ENCODE measurements around the gene ACSL3. TPM values are rescaled to one million over a fixed set of nuclear protein-coding genes. Genes with fewer than 3 reads are reported as not detected.
"Not testable (repeated sequence)": the region's sequence is repeated elsewhere in the genome, so short reads cannot be mapped to it uniquely, and the experiment has no call there.

ACSL3 gene
- total RNA-seq, 1 donor from 2014 or later = 66.9 TPM

DNA sequence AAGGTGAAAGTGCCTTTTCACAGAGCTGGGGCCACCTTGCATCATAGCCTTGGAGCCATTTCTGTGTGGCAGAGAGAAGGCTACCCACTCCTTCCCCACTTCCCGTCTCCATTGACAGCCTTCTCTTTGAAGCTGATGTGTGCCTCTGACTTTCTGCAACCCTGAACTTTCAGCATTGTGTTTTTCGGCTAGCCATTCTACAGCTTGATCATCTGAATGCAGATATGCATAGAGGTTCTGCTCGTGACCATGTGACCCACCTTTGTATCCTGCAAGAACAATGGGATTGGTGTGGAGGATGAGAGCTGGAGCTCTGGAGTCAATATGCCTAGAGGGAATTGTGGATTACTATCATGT lies 122.1 kb downstream of the ACSL3 start:
- Mint-ChIP-seq H3K36me3 (ENCODE audit: insufficient read depth) (no peaks in the 10 kb centered on the region), H3K9me3 (ENCODE audit: low read depth) (peaks cover 12% of the 10 kb centered on the region), H3K27me3 (peaks cover 2% of the 10 kb centered on the region), H3K4me3 (ENCODE audit: low read depth) (no peak overlapping the region), H3K4me1 (ENCODE audit: low read depth) (no peaks in the 10 kb centered on the region), H3K27ac (no peak overlapping the region)
- TF ChIP-seq, protein P1, sequence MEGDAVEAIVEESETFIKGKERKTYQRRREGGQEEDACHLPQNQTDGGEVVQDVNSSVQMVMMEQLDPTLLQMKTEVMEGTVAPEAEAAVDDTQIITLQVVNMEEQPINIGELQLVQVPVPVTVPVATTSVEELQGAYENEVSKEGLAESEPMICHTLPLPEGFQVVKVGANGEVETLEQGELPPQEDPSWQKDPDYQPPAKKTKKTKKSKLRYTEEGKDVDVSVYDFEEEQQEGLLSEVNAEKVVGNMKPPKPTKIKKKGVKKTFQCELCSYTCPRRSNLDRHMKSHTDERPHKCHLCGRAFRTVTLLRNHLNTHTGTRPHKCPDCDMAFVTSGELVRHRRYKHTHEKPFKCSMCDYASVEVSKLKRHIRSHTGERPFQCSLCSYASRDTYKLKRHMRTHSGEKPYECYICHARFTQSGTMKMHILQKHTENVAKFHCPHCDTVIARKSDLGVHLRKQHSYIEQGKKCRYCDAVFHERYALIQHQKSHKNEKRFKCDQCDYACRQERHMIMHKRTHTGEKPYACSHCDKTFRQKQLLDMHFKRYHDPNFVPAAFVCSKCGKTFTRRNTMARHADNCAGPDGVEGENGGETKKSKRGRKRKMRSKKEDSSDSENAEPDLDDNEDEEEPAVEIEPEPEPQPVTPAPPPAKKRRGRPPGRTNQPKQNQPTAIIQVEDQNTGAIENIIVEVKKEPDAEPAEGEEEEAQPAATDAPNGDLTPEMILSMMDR (IDR thresholded peaks at IDR 0.05; ENCODE audit: unreplicated experiment) = no peak
- DNase-seq (ENCODE audit: low spot score, unreplicated experiment) = no peak

DNA sequence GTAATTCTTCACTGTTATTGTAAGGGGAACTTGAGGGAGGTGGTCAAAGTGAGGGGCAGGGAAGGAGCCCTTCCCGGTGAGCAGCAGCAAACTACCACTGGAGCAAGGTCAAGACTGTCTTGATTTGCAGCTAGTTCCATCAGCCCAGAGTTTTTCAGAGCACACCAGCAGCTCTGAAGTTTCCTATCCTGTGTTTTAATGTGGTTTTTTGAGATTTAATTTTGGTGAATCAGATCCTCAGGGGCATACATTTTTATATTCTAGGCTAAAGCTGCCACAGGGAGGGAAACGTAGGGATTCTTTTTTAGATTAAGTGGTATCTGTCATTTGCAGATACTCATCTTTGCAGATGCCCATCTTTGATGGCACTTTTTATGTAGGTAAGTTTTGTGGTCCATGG lies 124.1 kb downstream of the ACSL3 start:
- Mint-ChIP-seq H3K36me3 (ENCODE audit: insufficient read depth) (no peaks in the 10 kb centered on the region), H3K4me3 (ENCODE audit: low read depth) (no peak overlapping the region), H3K9me3 (ENCODE audit: low read depth) (peaks cover 18% of the 10 kb centered on the region), H3K4me1 (ENCODE audit: low read depth) (no peaks in the 10 kb centered on the region), H3K27ac (no peak overlapping the region), H3K27me3 (peaks cover 2% of the 10 kb centered on the region)
- TF ChIP-seq, protein P1 (IDR thresholded peaks at IDR 0.05; ENCODE audit: unreplicated experiment) = no peak
- no peak for DNase-seq (ENCODE audit: low spot score, unreplicated experiment)

DNA sequence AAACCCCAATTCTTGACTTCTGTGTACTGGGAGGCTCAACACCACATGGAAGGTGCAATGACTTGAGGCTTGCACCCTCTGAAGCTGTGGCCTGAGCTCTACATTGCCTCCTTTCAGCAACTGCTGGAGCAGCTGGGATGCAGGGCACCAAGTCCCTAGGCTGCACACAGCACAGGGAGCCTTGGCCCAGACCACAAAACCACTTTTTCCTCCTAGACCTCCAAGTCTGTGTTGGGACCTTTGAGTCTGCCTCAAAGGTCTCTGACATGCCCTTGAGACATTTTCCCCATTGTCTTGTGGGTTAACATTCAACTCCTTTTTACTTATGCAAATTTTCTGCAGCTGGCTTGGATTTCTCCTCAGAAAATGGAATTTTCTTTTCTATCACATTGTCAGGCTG lies 128.6 kb downstream of the ACSL3 start:
- H3K36me3 Mint-ChIP-seq (ENCODE audit: insufficient read depth) = no peaks in the 10 kb centered on the region
- no peaks in the 10 kb centered on the region for H3K4me1 Mint-ChIP-seq (ENCODE audit: low read depth)
- peaks cover 21% of the 10 kb centered on the region for H3K9me3 Mint-ChIP-seq (ENCODE audit: low read depth)
- no peak for DNase-seq (ENCODE audit: low spot score, unreplicated experiment)
- TF ChIP-seq, protein P1 (IDR thresholded peaks at IDR 0.05; ENCODE audit: unreplicated experiment) = no peak
- no peaks in the 10 kb centered on the region for H3K27me3 Mint-ChIP-seq
- H3K27ac Mint-ChIP-seq = no peak overlapping the region
- H3K4me3 Mint-ChIP-seq (ENCODE audit: low read depth) = no peak overlapping the region

DNA sequence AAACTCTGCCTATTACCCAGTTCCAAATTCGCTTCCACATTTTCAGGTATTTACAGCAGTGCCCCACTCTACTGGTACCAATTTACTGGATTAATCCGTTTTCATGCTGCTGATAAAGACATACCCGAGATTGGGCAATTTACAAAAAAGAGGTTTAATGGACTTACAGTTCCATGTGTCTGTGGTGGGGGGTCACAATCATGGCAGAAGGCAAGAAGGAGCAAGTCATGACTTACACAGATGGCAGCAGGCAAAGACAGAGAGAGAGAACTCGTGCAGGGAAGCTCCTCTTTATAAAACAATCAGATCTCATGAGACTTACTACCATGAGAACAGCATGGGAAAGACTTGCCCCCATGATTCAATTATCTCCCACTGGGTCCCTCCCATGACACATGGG lies 129.4 kb downstream of the ACSL3 start:
- not testable (repeated sequence) for DNase-seq (ENCODE audit: low spot score, unreplicated experiment); H3K4me3 Mint-ChIP-seq (ENCODE audit: low read depth); H3K4me1 Mint-ChIP-seq (ENCODE audit: low read depth); H3K36me3 Mint-ChIP-seq (ENCODE audit: insufficient read depth); H3K27me3 Mint-ChIP-seq; H3K27ac Mint-ChIP-seq
- H3K9me3 Mint-ChIP-seq (ENCODE audit: low read depth) = peaks cover 18% of the 10 kb centered on the region

DNA sequence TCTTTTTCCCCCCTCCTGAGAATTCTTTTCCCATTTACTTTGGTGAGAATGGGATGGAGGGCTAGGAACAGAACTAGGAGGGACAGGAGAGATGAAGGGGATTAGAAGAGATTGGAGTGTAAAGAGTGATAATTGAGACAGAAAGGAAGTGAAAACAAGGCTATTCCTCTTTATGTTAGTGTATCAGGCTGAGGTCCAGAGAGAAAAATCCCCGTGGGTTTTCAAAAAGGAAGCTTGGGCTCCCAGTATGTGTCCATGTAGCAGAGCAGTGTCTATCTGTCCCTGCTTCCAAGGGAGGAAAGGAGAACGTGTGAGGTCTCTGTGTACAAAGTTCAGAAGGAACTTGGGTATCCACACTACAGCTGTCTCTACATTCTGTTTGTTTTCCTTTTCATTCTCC lies 131.3 kb downstream of the ACSL3 start:
- no peak overlapping the region for H3K4me3 Mint-ChIP-seq (ENCODE audit: low read depth)
- no peak overlapping the region for H3K27ac Mint-ChIP-seq
- peaks cover 11% of the 10 kb centered on the region for H3K9me3 Mint-ChIP-seq (ENCODE audit: low read depth)
- TF ChIP-seq, protein P1 (IDR thresholded peaks at IDR 0.05; ENCODE audit: unreplicated experiment) = no peak
- H3K27me3 Mint-ChIP-seq = no peaks in the 10 kb centered on the region
- no peaks in the 10 kb centered on the region for H3K4me1 Mint-ChIP-seq (ENCODE audit: low read depth)
- H3K36me3 Mint-ChIP-seq (ENCODE audit: insufficient read depth) = no peaks in the 10 kb centered on the region
- DNase-seq (ENCODE audit: low spot score, unreplicated experiment) = no peak

Other genes with a start within 250 kb of the ACSL3 start
- gene FARSB, start 204.9 kb upstream of the ACSL3 start, total RNA-seq = 18.5 and 19.3 TPM in 2 replicates
- gene MOGAT1, start 189.4 kb upstream of the ACSL3 start, total RNA-seq = 0.74 and 0.98 TPM in 2 replicates
- gene KCNE4, start 191.2 kb downstream of the ACSL3 start, total RNA-seq = 0.60 and 0.72 TPM in 2 replicates

All from progenitor cell of endocrine pancreas (in vitro differentiated cells).